Neural cell (in vitro differentiated cells): Measurements from ENCODE around the gene TRERF1.

ENCODE experiments used
- CTCF ChIP-seq: fragments of 450-650 bp; IDR thresholded peaks from 2 replicates; pipeline ENCODE4 v1.5.1; 2014; ENCODE audit warnings: antibody characterized with exemption, mild to moderate bottlenecking, moderate library complexity; ENCODE audit not compliant: poor library complexity, severe bottlenecking
- EP300 ChIP-seq: fragments of 450-650 bp; conservative IDR thresholded peaks from 2 replicates; pipeline ENCODE4 v1.6.1; 2014; ENCODE audit warnings: antibody characterized with exemption, mild to moderate bottlenecking, moderate library complexity; ENCODE audit not compliant: poor library complexity, severe bottlenecking
- POLR2AphosphoS5 ChIP-seq: IDR thresholded peaks from 2 replicates; pipeline ENCODE4 v1.6.1; 2012

DNA sequence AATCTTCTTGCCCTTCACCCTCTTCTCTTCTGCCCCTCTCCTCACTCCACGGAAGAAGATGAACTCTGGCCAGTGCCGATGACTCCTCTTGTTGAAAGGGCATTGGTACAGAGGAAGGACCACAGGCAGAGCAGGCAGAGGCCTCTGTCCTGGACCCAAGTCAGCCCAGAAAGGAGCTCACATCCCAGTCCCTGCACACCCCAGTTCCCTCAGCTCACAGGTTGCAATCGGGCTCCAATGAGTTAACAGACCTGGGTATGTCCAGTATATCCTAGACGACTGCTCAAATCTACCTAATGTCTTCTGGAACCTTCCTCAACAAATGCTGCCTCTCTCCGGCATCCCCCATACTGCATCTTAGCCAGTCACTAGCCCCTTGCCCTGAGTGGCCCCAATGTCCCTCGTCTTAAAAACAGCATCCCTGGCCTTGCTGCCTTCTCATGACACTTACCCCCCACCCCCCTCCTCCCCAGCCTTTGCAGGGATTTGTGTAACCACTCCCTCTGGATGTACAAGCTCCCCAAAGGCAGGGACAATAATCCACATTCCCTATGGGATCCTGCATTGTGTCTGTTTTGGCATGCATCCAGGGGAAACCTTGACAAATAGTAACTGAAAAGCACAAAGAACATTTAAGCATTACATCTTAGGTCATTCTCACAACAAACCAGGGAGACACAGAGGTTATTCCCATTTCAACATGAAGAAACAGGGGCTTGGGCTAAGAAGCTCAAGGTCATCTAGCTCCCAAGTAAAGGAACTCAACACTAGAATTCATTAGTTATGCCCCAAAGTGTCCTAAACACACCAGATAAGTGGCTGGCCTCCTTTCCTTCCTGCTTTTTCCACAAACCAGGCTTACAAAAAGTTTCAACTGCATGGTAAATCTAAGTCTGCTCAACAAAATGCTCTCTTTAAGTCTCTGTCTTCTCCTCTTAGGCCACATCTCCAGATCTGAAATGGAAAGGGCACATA lies 45.1 kb downstream of the TRERF1 start:
- TF ChIP-seq CTCF: no peak
- TF ChIP-seq EP300: no peak
- TF ChIP-seq POLR2AphosphoS5: no peak
